ENCODE measurements around the gene COL8A2. TPM values are rescaled to one million over a fixed set of nuclear protein-coding genes. Genes with fewer than 3 reads are reported as not detected.

Gene COL8A2
- total and polyA plus RNA-seq, 2 of the 4 experiments (the other 2 are of a cell fraction): 0.54 to 1.1 TPM

- no peak overlapping the region for H2BK20ac ChIP-seq (ENCODE audit: low read depth, low read length)
- dilution Hi-C loops (cut with HindIII; ENCODE audit: low sequenced_read_pairs, unreplicated experiment) (no loop called here), intact Hi-C loops (cut with micrococcal nuclease) (no loop called here), in situ Hi-C loops (cut with MboI; ENCODE audit: low sequenced_read_pairs) (loop anchor here (25.0 kb wide), 1 partner anchor 289 kb away; no protein-coding TSS in a partner anchor)
- no peak overlapping the region for H3K4ac ChIP-seq (ENCODE audit: low read depth, low read length)
- ATAC-seq (ENCODE audit: low read depth): no peak
- no peak overlapping the region for H3K4me3 ChIP-seq (ENCODE audit: insufficient read depth, low read depth, low read length)
- no peak overlapping the region for H2BK120ac ChIP-seq (ENCODE audit: low read depth, low read length)
- H3K36me3 ChIP-seq (ENCODE audit: control insufficient read depth, insufficient read depth, low read length): no peaks in the 10 kb centered on the region
- no peaks in the 10 kb centered on the region for H3K79me1 ChIP-seq (ENCODE audit: low read depth in 1 of 2, low read length in 2 of 2)
- H3K9me1 ChIP-seq (ENCODE audit: insufficient read depth, low read length): no peaks in the 10 kb centered on the region
- no peak overlapping the region for H3K56ac ChIP-seq (ENCODE audit: extremely low read depth, insufficient read depth, low read length)
- no peaks in the 10 kb centered on the region for H3K9me3 ChIP-seq (ENCODE audit: control insufficient read depth, insufficient read depth, low read length)
- WGBS, 2 experiments (ENCODE audit: extremely low coverage in 2 of 2, insufficient read length in 1 of 2): 60% methylated on average over 1 of the region's 8 CpGs; no CpG with 5 or more reads in 1 of the 2 experiments
- no peaks in the 10 kb centered on the region for H4K20me1 ChIP-seq (ENCODE audit: insufficient read depth, low read length)
- H4K8ac ChIP-seq (ENCODE audit: low read depth in 2 of 2, low read length in 2 of 2): no peak overlapping the region
- H3K27me3 ChIP-seq (ENCODE audit: control insufficient read depth, insufficient read depth, low read length): peaks cover 34% of the 10 kb centered on the region
- no peak overlapping the region for H4K5ac ChIP-seq (ENCODE audit: low read depth, low read length)
- TF ChIP-seq SMC3 (IDR thresholded peaks at IDR 0.05; ENCODE audit: low read depth, low read length): no peak
- no peak for TF ChIP-seq ELK1 (IDR thresholded peaks at IDR 0.05; ENCODE audit: borderline replicate concordance, low read depth, low read length)
- TF ChIP-seq MAFK (IDR thresholded peaks at IDR 0.05; ENCODE audit: low read depth, low read length): no peak
- TF ChIP-seq BHLHE40 (IDR thresholded peaks at IDR 0.05; ENCODE audit: low read depth, low read length): no peak
- TF ChIP-seq USF2 (IDR thresholded peaks at IDR 0.05; ENCODE audit: low read depth, low read length): peak; percentile 40
- TF ChIP-seq MAZ (IDR thresholded peaks at IDR 0.05; ENCODE audit: borderline replicate concordance, low read depth, low read length): no peak
- TF ChIP-seq CHD1 (IDR thresholded peaks at IDR 0.05; ENCODE audit: low read depth, low read length): no peak
- H2BK5ac ChIP-seq (ENCODE audit: low read depth, low read length, poor library complexity, severe bottlenecking): no peak overlapping the region
- H3K4me2 ChIP-seq (ENCODE audit: low read depth, low read length): no peak overlapping the region
- H3K4me1 ChIP-seq (ENCODE audit: control insufficient read depth, insufficient read depth, low read length): peaks cover 8% of the 10 kb centered on the region
- no peak overlapping the region for H4K91ac ChIP-seq (ENCODE audit: insufficient read depth, low read depth, low read length)
- H3K14ac ChIP-seq (replicated peaks; ENCODE audit: low read depth, low read length): no peak overlapping the region
- H2AFZ ChIP-seq (replicated peaks; ENCODE audit: low read length, poor library complexity): peak overlapping the region; percentile 70
- H2AK5ac ChIP-seq (ENCODE audit: low read depth, low read length): peak overlapping the region; percentile 63; the same call in 1 of the 2 replicates
- no TSS peak for BruUV-seq (replicated peaks)
- H3K27ac ChIP-seq (ENCODE audit: insufficient read depth, low read length): no peak overlapping the region
- peak overlapping the region; percentile 16 for H2AK9ac ChIP-seq (replicated peaks; ENCODE audit: low read depth, low read length, poor library complexity)
- no peak overlapping the region for H3K18ac ChIP-seq (ENCODE audit: low read depth, low read length)
- no peak for DNase-seq
- POLR2A ChIA-PET (ENCODE audit: unreplicated experiment): no interaction called here
- H3K23ac ChIP-seq (ENCODE audit: low read depth, low read length): no peak overlapping the region
- CTCF ChIA-PET: interaction anchor here (1.1 kb wide), 1 partner anchor 12 kb away, joined by 3 read pairs; no protein-coding TSS in a partner anchor
- H3K9ac ChIP-seq (ENCODE audit: low read depth, low read length): no peak overlapping the region
- no peak overlapping the region for H2BK15ac ChIP-seq (ENCODE audit: low read depth, low read length)
Observed at GRCh38 chr1:36123356-36123755, 1.7 kb downstream of the COL8A2 start.
